Erythroblast (primary cell): Measurements from ENCODE around the gene LINS1.

ENCODE experiments used
- DNase-seq, 2 experiments: peaks; one replicate each; lab custom pipeline; 2025; lab: John Stamatoyannopoulos, UW
- GATA1 ChIP-seq: IDR thresholded peaks from 2 replicates; pipeline ENCODE4 v1.6.1; 2011; ENCODE audit warnings: low read depth, mild to moderate bottlenecking, control low read depth, low read length, moderate library complexity
- POLR2A ChIP-seq: IDR thresholded peaks from 2 replicates; pipeline ENCODE4 v1.6.1; 2011; ENCODE audit warnings: mild to moderate bottlenecking, low read length

Gene LINS1

DNA sequence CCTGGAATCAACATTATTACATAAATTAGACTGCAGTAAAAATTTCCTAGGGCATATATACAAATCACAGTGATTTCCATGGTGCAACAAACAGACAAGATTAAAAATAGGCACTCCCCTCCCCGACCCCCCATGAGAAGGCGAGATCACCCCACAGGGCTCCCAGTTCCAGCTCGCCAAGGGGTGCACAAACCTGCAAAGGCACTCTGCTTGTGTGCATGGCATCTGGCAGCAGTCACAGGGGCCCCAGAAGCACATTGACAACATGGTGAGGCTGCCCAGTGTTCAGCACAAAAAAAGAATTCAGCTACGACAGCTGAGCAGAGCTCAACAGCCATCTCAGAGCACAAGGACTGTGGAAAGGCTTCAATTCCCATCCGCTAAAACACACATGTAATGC lies 54.0 kb downstream of the LINS1 start:
- TF ChIP-seq POLR2A (no peak), GATA1 (no peak)
- DNase-seq: no peak

DNA sequence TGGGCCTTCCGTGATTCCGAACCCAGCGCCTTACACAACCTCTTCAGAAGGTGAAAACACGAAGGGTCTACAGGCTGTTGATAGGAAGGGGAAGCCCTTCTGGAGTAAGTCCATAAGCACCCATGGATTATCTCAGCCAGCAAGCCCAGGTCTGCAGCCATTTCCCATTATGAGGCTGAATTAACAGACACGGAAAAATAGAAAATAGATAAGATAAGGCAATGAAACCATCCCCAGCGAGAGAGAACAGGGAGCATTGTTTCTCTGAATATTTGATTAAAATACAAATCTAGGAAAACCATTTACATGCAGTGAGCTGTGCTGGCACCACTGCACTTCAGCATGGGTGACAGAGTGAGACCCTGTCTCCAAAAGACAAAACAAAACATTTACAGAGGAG lies 57.0 kb downstream of the LINS1 start:
- DNase-seq: no peak
- TF ChIP-seq POLR2A (no peak), GATA1 (no peak)

- no peak for TF ChIP-seq POLR2A
- TF ChIP-seq GATA1: no peak
- DNase-seq: no peak
Observed at GRCh38 chr15:100544338-100544841, 57.6 kb downstream of the LINS1 start.

- TF ChIP-seq GATA1 (no peak), POLR2A (no peak)
- DNase-seq: no peak
Observed at GRCh38 chr15:100542290-100542689, 59.7 kb downstream of the LINS1 start.

- no peak for TF ChIP-seq GATA1
- no peak for TF ChIP-seq POLR2A
- DNase-seq: no peak
Observed at GRCh38 chr15:100537331-100537730, 64.7 kb downstream of the LINS1 start.

DNA sequence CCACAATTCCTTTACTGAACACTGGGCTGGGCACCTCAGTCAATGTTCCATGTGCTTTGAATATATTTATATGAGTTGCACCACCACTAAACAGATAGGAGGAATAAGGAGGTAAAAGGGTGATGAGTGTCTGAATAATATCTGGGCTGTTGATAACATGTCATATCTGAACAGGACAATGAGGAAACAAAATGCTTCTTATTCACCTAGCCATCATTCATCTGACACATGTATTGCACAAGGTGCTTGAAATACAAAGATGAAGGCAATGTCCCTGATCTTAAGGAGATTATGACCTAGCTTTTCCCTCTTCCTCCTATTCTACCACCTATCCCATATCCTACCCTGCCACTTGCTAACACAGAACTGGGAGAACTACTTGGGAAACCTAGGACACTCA lies 65.3 kb downstream of the LINS1 start:
- no peak for DNase-seq
- TF ChIP-seq GATA1: no peak
- TF ChIP-seq POLR2A: no peak

- no peak for DNase-seq
- TF ChIP-seq POLR2A (no peak), GATA1 (no peak)
Observed at GRCh38 chr15:100533886-100534285, 68.1 kb downstream of the LINS1 start.

DNA sequence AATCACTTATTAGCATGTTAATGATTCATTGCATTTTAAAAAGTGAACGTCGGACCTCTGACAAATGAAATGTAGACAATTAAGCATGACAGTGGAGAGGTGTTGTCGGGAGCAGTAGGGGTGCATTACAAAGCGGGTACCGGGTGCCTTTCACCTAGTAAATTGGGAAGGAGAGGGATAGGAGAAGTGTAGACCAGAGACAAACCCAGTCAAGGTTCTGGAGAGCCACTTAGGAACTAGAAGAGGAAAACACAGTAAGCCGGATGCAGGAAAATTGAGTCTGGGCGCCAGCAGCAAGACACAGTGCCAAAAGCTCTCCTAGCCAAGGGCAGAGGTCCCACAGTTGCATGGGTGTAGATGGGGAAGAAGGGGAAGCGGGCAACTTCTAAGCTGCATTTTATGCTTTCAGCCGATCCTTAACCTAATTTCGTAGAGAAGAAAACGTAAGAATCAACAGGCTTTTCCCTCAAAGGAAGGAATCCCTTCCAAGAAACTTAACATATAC lies 70.1 kb downstream of the LINS1 start:
- TF ChIP-seq GATA1 (no peak), POLR2A (no peak)
- no peak for DNase-seq

DNA sequence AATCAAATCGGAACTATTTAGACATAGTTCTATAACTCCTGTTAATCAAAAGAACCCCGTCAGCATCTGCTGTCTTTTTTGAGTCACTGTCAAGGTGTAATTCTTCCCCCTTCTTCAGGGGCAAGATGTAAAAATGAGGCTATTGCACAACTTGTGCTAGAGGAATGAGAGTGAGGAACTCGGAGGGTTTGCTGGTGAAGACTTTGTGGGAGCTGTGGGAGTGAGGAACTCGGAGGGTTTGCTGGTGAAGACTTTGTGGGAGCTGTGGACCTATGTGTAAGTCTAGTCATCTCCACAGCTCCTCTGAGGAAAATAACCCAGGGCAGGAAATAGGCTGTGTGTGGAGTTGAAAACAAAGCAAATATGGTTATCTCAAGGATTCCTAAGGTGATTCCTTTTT lies 70.8 kb downstream of the LINS1 start:
- DNase-seq: no peak
- TF ChIP-seq GATA1 (no peak), POLR2A (no peak)

- DNase-seq: no peak
- TF ChIP-seq GATA1 (no peak), POLR2A (no peak)
Observed at GRCh38 chr15:100529556-100529955, 72.4 kb downstream of the LINS1 start.

GRCh38 chr15:100528833-100529428 lies 73.1 kb downstream of the LINS1 start, which contains the start of gene CERS3:
CERS3 (minus strand) TSS chr15:100528950; CDS start chr15:100501849, 27,101 bp downstream.
- no peak for DNase-seq
- TF ChIP-seq GATA1 (no peak), POLR2A (no peak)

- no peak for TF ChIP-seq POLR2A
- no peak for TF ChIP-seq GATA1
- DNase-seq: no peak
Observed at GRCh38 chr15:100526027-100526481, 75.9 kb downstream of the LINS1 start.

GRCh38 chr15:100525436-100525835 lies 76.5 kb downstream of the LINS1 start:
- no peak for DNase-seq
- no peak for TF ChIP-seq GATA1
- no peak for TF ChIP-seq POLR2A

DNA sequence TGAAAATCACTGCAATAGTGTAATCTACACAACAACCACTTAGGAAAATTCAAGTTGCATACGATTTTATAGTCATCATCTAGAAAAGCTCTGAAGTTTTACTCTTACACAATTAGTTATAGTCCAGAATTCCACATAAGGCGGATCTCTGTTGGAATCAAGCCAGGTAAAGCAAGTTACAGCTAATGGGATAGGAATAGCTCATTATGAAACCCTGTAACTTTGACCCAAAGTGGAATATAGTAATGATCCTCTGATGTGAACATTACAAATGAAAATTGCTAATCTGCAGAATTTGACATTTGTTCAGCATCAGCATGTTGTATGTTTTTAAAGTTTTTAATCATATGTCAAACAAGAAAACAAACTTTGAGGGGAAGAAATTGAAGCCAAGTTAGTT lies 77.7 kb downstream of the LINS1 start:
- no peak for DNase-seq
- TF ChIP-seq POLR2A (no peak), GATA1 (no peak)

GRCh38 chr15:100521907-100522306 lies 80.1 kb downstream of the LINS1 start:
- no peak for DNase-seq
- TF ChIP-seq POLR2A (no peak), GATA1 (no peak)
